Inferior parietal cortex (tissue), 1 donor: ENCODE measurements around the gene MRAP2.

Source experiments
- DNase-seq: peaks from one replicate; pipeline ENCODE4 v3.0.0-alpha.2; 2016; ENCODE audit errors: extremely low spot score

The MRAP2 gene

GRCh38 chr6:84033523-84034451, at the start of gene MRAP2:
Gene MRAP2, plus strand, starts transcription at chr6:84033772. Its CDS starts 21,547 bp downstream, at chr6:84055319.
- no peak for DNase-seq

- DNase-seq: no peak
Observed at GRCh38 chr6:83984411-83984810, 49.2 kb upstream of the MRAP2 start.

- DNase-seq: peak; percentile 23
Observed at GRCh38 chr6:83985308-83985713, 48.3 kb upstream of the MRAP2 start.

- no peak for DNase-seq
Observed at GRCh38 chr6:83985715-83986114, 47.9 kb upstream of the MRAP2 start.

- no peak for DNase-seq
Observed at GRCh38 chr6:83998021-83998584, 35.5 kb upstream of the MRAP2 start.

GRCh38 chr6:84001119-84001518, 32.5 kb upstream of the MRAP2 start:
- DNase-seq: no peak

GRCh38 chr6:84002226-84002625, 31.3 kb upstream of the MRAP2 start:
- no peak for DNase-seq

GRCh38 chr6:84003131-84003530, 30.4 kb upstream of the MRAP2 start:
- DNase-seq: no peak

- no peak for DNase-seq
Observed at GRCh38 chr6:84003654-84004053, 29.9 kb upstream of the MRAP2 start.

- no peak for DNase-seq
Observed at GRCh38 chr6:84007871-84008270, 25.7 kb upstream of the MRAP2 start.

- DNase-seq: no peak
Observed at GRCh38 chr6:84013354-84013753, 20.2 kb upstream of the MRAP2 start.

GRCh38 chr6:84013931-84014330, 19.6 kb upstream of the MRAP2 start:
- no peak for DNase-seq

GRCh38 chr6:84016029-84016428, 17.5 kb upstream of the MRAP2 start:
- DNase-seq: no peak

GRCh38 chr6:84017709-84018452, 15.7 kb upstream of the MRAP2 start:
- DNase-seq: no peak

GRCh38 chr6:84018453-84019061, 15.0 kb upstream of the MRAP2 start:
- no peak for DNase-seq

- DNase-seq: peak; percentile 17
Observed at GRCh38 chr6:84019141-84019841, 14.3 kb upstream of the MRAP2 start.

GRCh38 chr6:84019842-84020211, 13.7 kb upstream of the MRAP2 start:
- DNase-seq: no peak

GRCh38 chr6:84021625-84022024, 11.9 kb upstream of the MRAP2 start:
- DNase-seq: no peak

GRCh38 chr6:84026721-84027164, 6.8 kb upstream of the MRAP2 start:
- DNase-seq: peak; percentile 56

GRCh38 chr6:84027340-84028181, 6.0 kb upstream of the MRAP2 start:
- no peak for DNase-seq
